Trophoblast cell (in vitro differentiated cells and primary cell): ENCODE results near the gene CLTCL1.

ENCODE experiments used
- DNase-seq, 2 donors: peaks; one replicate each; pipeline ENCODE4 v3.0.0-alpha.2; 2016
- H2AFZ ChIP-seq: 2 replicates; pipeline ENCODE4 v1.6.1; 2013; ENCODE audit warnings: low read length, moderate library complexity, mild to moderate bottlenecking; ENCODE audit not compliant: insufficient read depth, poor library complexity
- H2AK5ac ChIP-seq: 2 replicates; pipeline ENCODE4 v1.6.1; 2013; ENCODE audit warnings: mild to moderate bottlenecking, low read length
- H2BK120ac ChIP-seq: 2 replicates; pipeline ENCODE4 v1.6.1; 2013; ENCODE audit warnings: low read length, mild to moderate bottlenecking, moderate library complexity; ENCODE audit not compliant: insufficient read depth, poor library complexity
- H2BK12ac ChIP-seq: 2 replicates; pipeline ENCODE4 v1.6.1; 2013; ENCODE audit warnings: mild to moderate bottlenecking, low read length, moderate library complexity
- H2BK5ac ChIP-seq: 2 replicates; pipeline ENCODE4 v1.6.1; 2013; ENCODE audit warnings: low read length, low read depth, moderate library complexity, mild to moderate bottlenecking; ENCODE audit not compliant: poor library complexity
- H3K14ac ChIP-seq: 2 replicates; pipeline ENCODE4 v1.6.1; 2013; ENCODE audit warnings: mild to moderate bottlenecking, low read length
- H3K18ac ChIP-seq: 2 replicates; pipeline ENCODE4 v1.6.1; 2013; ENCODE audit warnings: mild to moderate bottlenecking, low read length
- H3K23ac ChIP-seq: 2 replicates; pipeline ENCODE4 v1.6.1; 2013; ENCODE audit warnings: low read length
- H3K27ac ChIP-seq: 2 replicates; pipeline ENCODE4 v1.5.1; 2013; ENCODE audit warnings: low read depth, mild to moderate bottlenecking, inconsistent platforms, low read length, moderate library complexity
- H3K27me3 ChIP-seq: 2 replicates; pipeline ENCODE4 v1.6.1; 2013; ENCODE audit warnings: inconsistent platforms, mild to moderate bottlenecking, low read length, moderate library complexity; ENCODE audit not compliant: insufficient read depth
- H3K36me3 ChIP-seq, 2 experiments: 1 replicate in 1 of 2; 2 replicates in 1 of 2; pipeline ENCODE4 v1.6.1; 2013; ENCODE audit warnings: low read length in 2 of 2, mild to moderate bottlenecking in 2 of 2, moderate library complexity in 1 of 2; ENCODE audit not compliant: insufficient read depth in 2 of 2, control insufficient read depth in 1 of 2
- H3K4ac ChIP-seq: 2 replicates; pipeline ENCODE4 v1.6.1; 2013; ENCODE audit warnings: low read depth, mild to moderate bottlenecking, low read length, moderate library complexity
- H3K4me1 ChIP-seq, 2 experiments: 1 replicate in 1 of 2; 2 replicates in 1 of 2; pipeline ENCODE4 v1.6.1; 2013; ENCODE audit warnings: low read length in 2 of 2, mild to moderate bottlenecking in 2 of 2, moderate library complexity in 1 of 2; ENCODE audit not compliant: insufficient read depth in 2 of 2, control insufficient read depth in 1 of 2
- H3K4me2 ChIP-seq: 2 replicates; pipeline ENCODE4 v1.6.1; 2013; ENCODE audit warnings: inconsistent platforms, mild to moderate bottlenecking, low read length, moderate library complexity
- H3K4me3 ChIP-seq: 2 replicates; pipeline ENCODE4 v1.5.1; 2013; ENCODE audit warnings: mild to moderate bottlenecking, low read depth, low read length, inconsistent platforms
- H3K79me1 ChIP-seq: one replicate; pipeline ENCODE4 v1.6.1; 2013; ENCODE audit warnings: low read length
- H3K79me2 ChIP-seq: 2 replicates; pipeline ENCODE4 v1.6.1; 2013; ENCODE audit warnings: low read length, mild to moderate bottlenecking; ENCODE audit not compliant: control insufficient read depth, insufficient read depth, poor library complexity
- H3K9ac ChIP-seq: 2 replicates; pipeline ENCODE4 v1.6.1; 2013; ENCODE audit warnings: mild to moderate bottlenecking, low read length
- H3K9me3 ChIP-seq: 2 replicates; pipeline ENCODE4 v1.6.1; 2013; ENCODE audit warnings: low read depth, mild to moderate bottlenecking, control low read depth, inconsistent platforms, low read length; ENCODE audit not compliant: insufficient read depth
- H4K12ac ChIP-seq: 2 replicates; pipeline ENCODE4 v1.6.1; 2013; ENCODE audit warnings: low read depth, mild to moderate bottlenecking, low read length, moderate library complexity
- H4K8ac ChIP-seq: 2 replicates; pipeline ENCODE4 v1.6.1; 2013; ENCODE audit warnings: low read depth, mild to moderate bottlenecking, low read length, moderate library complexity
- H4K91ac ChIP-seq: one replicate; pipeline ENCODE4 v1.6.1; 2013; ENCODE audit warnings: low read depth, mild to moderate bottlenecking, low read length, moderate library complexity
- WGBS: extraction: QIAGEN DNeasy Blood & Tissue Kit; methylation state at CpG from one replicate; pipeline ENCODE4 v1.1.7; 2013; ENCODE audit warnings: missing lambda C conversion rate; ENCODE audit not compliant: insufficient read length, insufficient coverage; ENCODE audit errors: extremely low coverage; 5-methylcytosine and 5-hydroxymethylcytosine counted together

Gene CLTCL1

GRCh38 chr22:19194766-19195536, 96.6 kb downstream of the CLTCL1 start:
- no peak overlapping the region for H3K27ac ChIP-seq
- H4K91ac ChIP-seq, result no peak overlapping the region
- H2BK120ac ChIP-seq, result no peak overlapping the region
- H3K79me1 ChIP-seq, result no peaks in the 10 kb centered on the region
- no peaks in the 10 kb centered on the region for H3K27me3 ChIP-seq
- H4K12ac ChIP-seq, result no peak overlapping the region
- no peak overlapping the region for H3K23ac ChIP-seq
- H3K4me3 ChIP-seq, result no peak overlapping the region
- WGBS, result no CpG with 5 or more reads among the region's 16 CpGs
- H3K4me2 ChIP-seq, result no peak overlapping the region
- H3K9me3 ChIP-seq, result no peaks in the 10 kb centered on the region
- H3K36me3 ChIP-seq, result peaks cover 6 to 8% of the 10 kb centered on the region in 2 experiments
- no peak overlapping the region for H3K14ac ChIP-seq
- H2AK5ac ChIP-seq, result no peak overlapping the region
- no peak overlapping the region for H2BK12ac ChIP-seq
- H2BK5ac ChIP-seq, result no peak overlapping the region
- no peaks in the 10 kb centered on the region for H3K4me1 ChIP-seq
- H3K79me2 ChIP-seq, result no peaks in the 10 kb centered on the region
- no peak overlapping the region for H3K9ac ChIP-seq
- H4K8ac ChIP-seq, result no peak overlapping the region
- no peak overlapping the region for H3K4ac ChIP-seq
- no peak for DNase-seq
- H2AFZ ChIP-seq, result no peak overlapping the region
- no peak overlapping the region for H3K18ac ChIP-seq

- Histone ChIP-seq H3K79me1 (no peaks in the 10 kb centered on the region), H3K27ac (no peak overlapping the region), H3K23ac (no peak overlapping the region), H3K79me2 (no peaks in the 10 kb centered on the region), H3K9ac (no peak overlapping the region), H3K18ac (no peak overlapping the region), H3K4me1 (no peaks in the 10 kb centered on the region), H2BK12ac (no peak overlapping the region), H3K4ac (no peak overlapping the region), H4K91ac (no peak overlapping the region), H2AK5ac (no peak overlapping the region), H3K9me3 (no peaks in the 10 kb centered on the region), H3K4me2 (no peak overlapping the region), H2BK120ac (no peak overlapping the region), H4K8ac (no peak overlapping the region), H3K14ac (no peak overlapping the region), H2BK5ac (no peak overlapping the region), H3K27me3 (no peaks in the 10 kb centered on the region), H3K36me3 (peaks cover 6 to 8% of the 10 kb centered on the region in 2 experiments), H2AFZ (no peak overlapping the region), H3K4me3 (no peak overlapping the region), H4K12ac (no peak overlapping the region)
- DNase-seq, result no peak
- WGBS, result no CpG with 5 or more reads among the region's 6 CpGs
Observed at GRCh38 chr22:19193879-19194278, 97.6 kb downstream of the CLTCL1 start.

- Histone ChIP-seq H3K36me3 (peaks cover under 1 to 2% of the 10 kb centered on the region in 2 experiments), H3K79me2 (no peaks in the 10 kb centered on the region), H2BK12ac (no peak overlapping the region), H3K14ac (no peak overlapping the region), H3K79me1 (no peaks in the 10 kb centered on the region), H3K9me3 (no peaks in the 10 kb centered on the region), H3K9ac (no peak overlapping the region), H3K23ac (no peak overlapping the region), H3K4ac (no peak overlapping the region), H3K4me1 (no peaks in the 10 kb centered on the region), H3K4me3 (no peak overlapping the region), H2AFZ (no peak overlapping the region), H2BK120ac (no peak overlapping the region), H4K8ac (no peak overlapping the region), H3K4me2 (no peak overlapping the region), H2AK5ac (no peak overlapping the region), H3K27me3 (no peaks in the 10 kb centered on the region), H3K27ac (no peak overlapping the region), H2BK5ac (no peak overlapping the region), H4K91ac (no peak overlapping the region), H4K12ac (no peak overlapping the region), H3K18ac (no peak overlapping the region)
- WGBS, result no CpG with 5 or more reads among the region's 6 CpGs
- DNase-seq, result no peak
Observed at GRCh38 chr22:19187716-19188563, 103.6 kb downstream of the CLTCL1 start.

- Histone ChIP-seq H3K9ac (no peak overlapping the region), H4K12ac (no peak overlapping the region), H3K23ac (no peak overlapping the region), H3K27me3 (no peaks in the 10 kb centered on the region), H4K91ac (no peak overlapping the region), H3K18ac (no peak overlapping the region), H3K4me2 (no peak overlapping the region), H3K27ac (no peak overlapping the region), H3K14ac (no peak overlapping the region), H4K8ac (no peak overlapping the region), H3K79me2 (no peaks in the 10 kb centered on the region), H2BK5ac (no peak overlapping the region), H3K79me1 (no peaks in the 10 kb centered on the region), H2AK5ac (no peak overlapping the region), H3K4me3 (no peak overlapping the region), H3K4ac (no peak overlapping the region), H2BK12ac (no peak overlapping the region), H3K4me1 (peaks cover 0 to 3% of the 10 kb centered on the region in 2 experiments), H2AFZ (no peak overlapping the region), H2BK120ac (no peak overlapping the region), H3K9me3 (no peaks in the 10 kb centered on the region), H3K36me3 (no peaks in the 10 kb centered on the region)
- no CpG with 5 or more reads among the region's 20 CpGs for WGBS
- DNase-seq, result no peak
Observed at GRCh38 chr22:19184276-19184997, 107.1 kb downstream of the CLTCL1 start.
